Stimulated activated naive B cell treated with anti-CD40 and anti-IgM and Interleukin-4, amounts not matched to agents 10 μg/mL and 1 μg/mL and 100 μg/mL, for 72 hours (primary cell): Measurements from ENCODE around the gene DGKB.

Experiments used
- ATAC-seq, 2 donors: fragments of 150-1000 bp; cut with Tn5 transposase; replicated peaks; 2 replicates each; pipeline ENCODE4 v1.10.0; 2021; ENCODE audit warnings: moderate library complexity in 1 of 2
- DNase-seq: peaks from one replicate; pipeline ENCODE4 v3.0.0; 2021
- H3K27ac Mint-ChIP-seq: one replicate; pipeline ENCODE4 v1.8.0; 2022; ENCODE audit warnings: mild to moderate bottlenecking, mixed read lengths
- H3K27me3 Mint-ChIP-seq, 2 donors: one replicate each; pipeline ENCODE4 v1.8.0; 2022; ENCODE audit warnings: mixed read lengths in 2 of 2
- H3K36me3 Mint-ChIP-seq, 2 donors: one replicate each; pipeline ENCODE4 v1.8.0; 2022; ENCODE audit warnings: mixed read lengths in 2 of 2, mild to moderate bottlenecking in 1 of 2
- H3K4me1 Mint-ChIP-seq, 2 donors: one replicate each; pipeline ENCODE4 v1.8.0; 2022; ENCODE audit warnings: mixed read lengths in 2 of 2, mild to moderate bottlenecking in 1 of 2
- H3K4me3 Mint-ChIP-seq, 2 donors: one replicate each; pipeline ENCODE4 v1.8.0; 2022; ENCODE audit warnings: mild to moderate bottlenecking in 2 of 2, mixed read lengths in 2 of 2, moderate library complexity in 1 of 2
- H3K9me3 Mint-ChIP-seq, 2 donors: one replicate each; pipeline ENCODE4 v1.8.0; 2022; ENCODE audit warnings: mixed read lengths in 2 of 2, mild to moderate bottlenecking in 1 of 2

DGKB gene

GRCh38 chr7:14902589-14903067, at the start of gene DGKB:
TSS of gene DGKB (minus strand) at chr7:14902751.
- Mint-ChIP-seq H3K36me3 (no peaks in the 10 kb centered on the region), H3K4me1 (no peaks in the 10 kb centered on the region), H3K4me3 (no peak within 1 kb of the TSS), H3K27me3 (no peaks in the 10 kb centered on the region), H3K27ac (no peak within 1 kb of the TSS), H3K9me3 (peaks cover 3% of the 10 kb centered on the region in 2 donors)
- DNase-seq (no peak), ATAC-seq (no peak)

GRCh38 chr7:14950013-14950412, 47.5 kb upstream of the DGKB start:
- H3K9me3 Mint-ChIP-seq = no peaks in the 10 kb centered on the region
- no peak for ATAC-seq
- no peak for DNase-seq

GRCh38 chr7:14938181-14938580, 35.6 kb upstream of the DGKB start:
- H3K27me3 Mint-ChIP-seq = no peaks in the 10 kb centered on the region

More at GRCh38 chr7:14950013-14950412, 47.5 kb upstream of the DGKB start:
- Mint-ChIP-seq H3K27me3 (no peaks in the 10 kb centered on the region), H3K4me1 (no peaks in the 10 kb centered on the region), H3K4me3 (no peak overlapping the region), H3K36me3 (no peaks in the 10 kb centered on the region), H3K27ac (no peak overlapping the region)

GRCh38 chr7:14937581-14937980, 35.0 kb upstream of the DGKB start:
- ATAC-seq (peak in 1 of 2 donors; percentile 59), DNase-seq (no peak)
- Mint-ChIP-seq H3K4me3 (no peak overlapping the region), H3K27ac (no peak overlapping the region), H3K4me1 (no peaks in the 10 kb centered on the region), H3K27me3 (no peaks in the 10 kb centered on the region), H3K9me3 (peaks cover 0 to 1% of the 10 kb centered on the region in 2 donors), H3K36me3 (no peaks in the 10 kb centered on the region)

More at GRCh38 chr7:14938181-14938580, 35.6 kb upstream of the DGKB start:
- no peak overlapping the region for H3K4me3 Mint-ChIP-seq
- ATAC-seq = no peak
- no peak overlapping the region for H3K27ac Mint-ChIP-seq
- no peaks in the 10 kb centered on the region for H3K36me3 Mint-ChIP-seq
- DNase-seq = no peak
- H3K9me3 Mint-ChIP-seq = peaks cover 0 to 1% of the 10 kb centered on the region in 2 donors
- H3K4me1 Mint-ChIP-seq = no peaks in the 10 kb centered on the region

GRCh38 chr7:14936554-14936953, 34.0 kb upstream of the DGKB start:
- no peak for ATAC-seq
- Mint-ChIP-seq H3K9me3 (peaks cover 0 to 1% of the 10 kb centered on the region in 2 donors), H3K27ac (no peak overlapping the region), H3K27me3 (no peaks in the 10 kb centered on the region), H3K4me1 (no peaks in the 10 kb centered on the region), H3K4me3 (no peak overlapping the region), H3K36me3 (no peaks in the 10 kb centered on the region)
- no peak for DNase-seq

GRCh38 chr7:14934839-14935238, 32.3 kb upstream of the DGKB start:
- no peaks in the 10 kb centered on the region for H3K27me3 Mint-ChIP-seq
- H3K4me3 Mint-ChIP-seq = no peak overlapping the region
- no peaks in the 10 kb centered on the region for H3K36me3 Mint-ChIP-seq
- peaks cover 0 to 4% of the 10 kb centered on the region in 2 donors for H3K9me3 Mint-ChIP-seq
- no peaks in the 10 kb centered on the region for H3K4me1 Mint-ChIP-seq
- DNase-seq = no peak
- H3K27ac Mint-ChIP-seq = no peak overlapping the region
- no peak for ATAC-seq

- Mint-ChIP-seq H3K27me3 (no peaks in the 10 kb centered on the region), H3K36me3 (no peaks in the 10 kb centered on the region), H3K9me3 (peaks cover 0 to 4% of the 10 kb centered on the region in 2 donors), H3K4me3 (no peak overlapping the region), H3K4me1 (no peaks in the 10 kb centered on the region), H3K27ac (no peak overlapping the region)
- DNase-seq (no peak), ATAC-seq (no peak)
Measured at GRCh38 chr7:14931511-14932215, 29.1 kb upstream of the DGKB start.

- ATAC-seq (no peak), DNase-seq (no peak)
- Mint-ChIP-seq H3K36me3 (no peaks in the 10 kb centered on the region), H3K27ac (no peak overlapping the region), H3K27me3 (no peaks in the 10 kb centered on the region), H3K4me1 (no peaks in the 10 kb centered on the region), H3K9me3 (peaks cover 4 to 5% of the 10 kb centered on the region in 2 donors), H3K4me3 (no peak overlapping the region)
Measured at GRCh38 chr7:14924398-14924797, 21.8 kb upstream of the DGKB start.

GRCh38 chr7:14911077-14911476, 8.5 kb upstream of the DGKB start:
- ATAC-seq = no peak
- Mint-ChIP-seq H3K4me3 (no peak overlapping the region), H3K27me3 (no peaks in the 10 kb centered on the region), H3K9me3 (peaks cover 3 to 15% of the 10 kb centered on the region in 2 donors), H3K27ac (no peak overlapping the region), H3K36me3 (no peaks in the 10 kb centered on the region), H3K4me1 (no peaks in the 10 kb centered on the region)
- DNase-seq = no peak

GRCh38 chr7:14908697-14909096, 6.1 kb upstream of the DGKB start:
- Mint-ChIP-seq H3K4me3 (no peak overlapping the region), H3K36me3 (no peaks in the 10 kb centered on the region), H3K27me3 (no peaks in the 10 kb centered on the region), H3K27ac (no peak overlapping the region), H3K4me1 (no peaks in the 10 kb centered on the region), H3K9me3 (peaks cover 1 to 9% of the 10 kb centered on the region in 2 donors)
- DNase-seq = no peak
- no peak for ATAC-seq

- no peak overlapping the region for H3K27ac Mint-ChIP-seq
- ATAC-seq = no peak
- no peaks in the 10 kb centered on the region for H3K36me3 Mint-ChIP-seq
- no peak for DNase-seq
- H3K4me1 Mint-ChIP-seq = no peaks in the 10 kb centered on the region
- H3K27me3 Mint-ChIP-seq = no peaks in the 10 kb centered on the region
- no peak overlapping the region for H3K4me3 Mint-ChIP-seq
- H3K9me3 Mint-ChIP-seq = peaks cover 1 to 3% of the 10 kb centered on the region in 2 donors
Measured at GRCh38 chr7:14905764-14906163, 3.2 kb upstream of the DGKB start.

GRCh38 chr7:14900051-14900450, 2.5 kb downstream of the DGKB start:
- ATAC-seq (no peak), DNase-seq (no peak)
- no peaks in the 10 kb centered on the region for H3K4me1 Mint-ChIP-seq
- H3K27ac Mint-ChIP-seq = no peak overlapping the region
- peaks cover 3% of the 10 kb centered on the region in 2 donors for H3K9me3 Mint-ChIP-seq
- H3K27me3 Mint-ChIP-seq = no peaks in the 10 kb centered on the region
- H3K36me3 Mint-ChIP-seq = no peaks in the 10 kb centered on the region
- no peak overlapping the region for H3K4me3 Mint-ChIP-seq

- no peaks in the 10 kb centered on the region for H3K36me3 Mint-ChIP-seq
- no peak overlapping the region for H3K4me3 Mint-ChIP-seq
- DNase-seq (no peak), ATAC-seq (no peak)
- no peaks in the 10 kb centered on the region for H3K27me3 Mint-ChIP-seq
- H3K9me3 Mint-ChIP-seq = peaks cover 3% of the 10 kb centered on the region in 2 donors
- H3K27ac Mint-ChIP-seq = no peak overlapping the region
- no peaks in the 10 kb centered on the region for H3K4me1 Mint-ChIP-seq
Measured at GRCh38 chr7:14899030-14899429, 3.5 kb downstream of the DGKB start.

GRCh38 chr7:14896461-14896860, 6.1 kb downstream of the DGKB start:
- ATAC-seq (no peak), DNase-seq (no peak)
- Mint-ChIP-seq H3K9me3 (peaks cover 3% of the 10 kb centered on the region in 2 donors), H3K36me3 (no peaks in the 10 kb centered on the region), H3K27ac (no peak overlapping the region), H3K4me1 (no peaks in the 10 kb centered on the region), H3K4me3 (no peak overlapping the region), H3K27me3 (no peaks in the 10 kb centered on the region)

- DNase-seq (no peak), ATAC-seq (no peak)
- H3K9me3 Mint-ChIP-seq = peaks cover 0 to 3% of the 10 kb centered on the region in 2 donors
- H3K36me3 Mint-ChIP-seq = no peaks in the 10 kb centered on the region
- H3K27me3 Mint-ChIP-seq = no peaks in the 10 kb centered on the region
- H3K27ac Mint-ChIP-seq = no peak overlapping the region
- no peaks in the 10 kb centered on the region for H3K4me1 Mint-ChIP-seq
- H3K4me3 Mint-ChIP-seq = no peak overlapping the region
Measured at GRCh38 chr7:14894826-14895225, 7.7 kb downstream of the DGKB start.
